ENCODE data around the gene PKDCC. TPM values are rescaled to one million over a fixed set of nuclear protein-coding genes. Genes with fewer than 3 reads are reported as not detected.

PKDCC gene
- total RNA-seq, 2 donors from 2014 or later: 85.3 to 105 TPM

- no peak for DNase-seq
- H3K4me3 Mint-ChIP-seq: no peak overlapping the region
- H3K27ac ChIP-seq (ENCODE audit: low read depth, low read length): no peak overlapping the region
- H3K4me1 ChIP-seq (ENCODE audit: control insufficient read depth, insufficient read depth, low read length): peaks cover 32% of the 10 kb centered on the region
- no peaks in the 10 kb centered on the region for H3K9me3 ChIP-seq (ENCODE audit: control insufficient read depth, low read length)
- peak overlapping the region; percentile 69 for H3K27ac Mint-ChIP-seq
- H3K27me3 Mint-ChIP-seq (ENCODE audit: insufficient read depth): peaks cover 9% of the 10 kb centered on the region
- no peaks in the 10 kb centered on the region for H3K36me3 ChIP-seq (ENCODE audit: control insufficient read depth, insufficient read depth, low read length)
- H3K9ac ChIP-seq (ENCODE audit: extremely low read depth, low read length, poor library complexity, severe bottlenecking): no peak overlapping the region
- H3K36me3 Mint-ChIP-seq (ENCODE audit: low read depth): peaks cover 2% of the 10 kb centered on the region
- 92 to 93% methylated on average over 7 to 8 of the region's 8 CpGs for WGBS, 2 experiments (ENCODE audit: insufficient coverage in 1 of 2, insufficient read length in 1 of 2)
- no peak for TF ChIP-seq CTCF (conservative IDR thresholded peaks at IDR 0.05)
- H3K4me1 Mint-ChIP-seq: peaks cover 64% of the 10 kb centered on the region
- H3K27me3 ChIP-seq (ENCODE audit: control insufficient read depth, insufficient read depth, low read length, poor library complexity, severe bottlenecking): no peaks in the 10 kb centered on the region
- H3K9me3 Mint-ChIP-seq: no peaks in the 10 kb centered on the region
- H3K4me3 ChIP-seq (ENCODE audit: low read length): no peak overlapping the region
These were observed 19.2 kb upstream of the PKDCC start for GRCh38 chr2:42028571-42029148.

- no peaks in the 10 kb centered on the region for H3K9me3 ChIP-seq (ENCODE audit: control insufficient read depth, low read length)
- DNase-seq: no peak
- no peak overlapping the region for H3K27ac ChIP-seq (ENCODE audit: low read depth, low read length)
- H3K4me1 ChIP-seq (ENCODE audit: control insufficient read depth, insufficient read depth, low read length): peaks cover 32% of the 10 kb centered on the region
- TF ChIP-seq CTCF (conservative IDR thresholded peaks at IDR 0.05): no peak
- H3K36me3 ChIP-seq (ENCODE audit: control insufficient read depth, insufficient read depth, low read length): no peaks in the 10 kb centered on the region
- no peak overlapping the region for H3K9ac ChIP-seq (ENCODE audit: extremely low read depth, low read length, poor library complexity, severe bottlenecking)
- peaks cover 2% of the 10 kb centered on the region for H3K36me3 Mint-ChIP-seq (ENCODE audit: low read depth)
- H3K4me1 Mint-ChIP-seq: peaks cover 66% of the 10 kb centered on the region
- H3K4me3 Mint-ChIP-seq: no peak overlapping the region
- H3K4me3 ChIP-seq (ENCODE audit: low read length): no peak overlapping the region
- peak overlapping the region; percentile 94 for H3K27ac Mint-ChIP-seq
- H3K9me3 Mint-ChIP-seq: no peaks in the 10 kb centered on the region
- H3K27me3 Mint-ChIP-seq (ENCODE audit: insufficient read depth): peaks cover 9% of the 10 kb centered on the region
- WGBS, 2 experiments (ENCODE audit: insufficient coverage in 1 of 2, insufficient read length in 1 of 2): 92% methylated on average over 4 of the region's 4 CpGs; no CpG with 5 or more reads in 1 of the 2 experiments
- no peaks in the 10 kb centered on the region for H3K27me3 ChIP-seq (ENCODE audit: control insufficient read depth, insufficient read depth, low read length, poor library complexity, severe bottlenecking)
These were observed 18.6 kb upstream of the PKDCC start for GRCh38 chr2:42029171-42029570.

- H3K9me3 ChIP-seq (ENCODE audit: control insufficient read depth, low read length): no peaks in the 10 kb centered on the region
- Mint-ChIP-seq H3K4me1 (peaks cover 67% of the 10 kb centered on the region), H3K4me3 (no peak overlapping the region), H3K27me3 (ENCODE audit: insufficient read depth) (peaks cover 9% of the 10 kb centered on the region), H3K36me3 (ENCODE audit: low read depth) (peaks cover 2% of the 10 kb centered on the region), H3K27ac (peak overlapping the region; percentile 94), H3K9me3 (no peaks in the 10 kb centered on the region)
- no peaks in the 10 kb centered on the region for H3K36me3 ChIP-seq (ENCODE audit: control insufficient read depth, insufficient read depth, low read length)
- WGBS, 2 experiments (ENCODE audit: insufficient coverage in 1 of 2, insufficient read length in 1 of 2): 62 to 63% methylated on average over 2 to 4 of the region's 4 CpGs
- peak overlapping the region; percentile 24 for H3K9ac ChIP-seq (ENCODE audit: extremely low read depth, low read length, poor library complexity, severe bottlenecking)
- no peak for TF ChIP-seq CTCF (conservative IDR thresholded peaks at IDR 0.05)
- peaks cover 30% of the 10 kb centered on the region for H3K4me1 ChIP-seq (ENCODE audit: control insufficient read depth, insufficient read depth, low read length)
- H3K4me3 ChIP-seq (ENCODE audit: low read length): no peak overlapping the region
- peak overlapping the region; percentile 85 for H3K27ac ChIP-seq (ENCODE audit: low read depth, low read length)
- peak; percentile 69 for DNase-seq
- no peaks in the 10 kb centered on the region for H3K27me3 ChIP-seq (ENCODE audit: control insufficient read depth, insufficient read depth, low read length, poor library complexity, severe bottlenecking)
These were observed 18.1 kb upstream of the PKDCC start for GRCh38 chr2:42029639-42030199.

All from endodermal cell (in vitro differentiated cells).